ENCODE data around the gene RAPGEF2.

DNA sequence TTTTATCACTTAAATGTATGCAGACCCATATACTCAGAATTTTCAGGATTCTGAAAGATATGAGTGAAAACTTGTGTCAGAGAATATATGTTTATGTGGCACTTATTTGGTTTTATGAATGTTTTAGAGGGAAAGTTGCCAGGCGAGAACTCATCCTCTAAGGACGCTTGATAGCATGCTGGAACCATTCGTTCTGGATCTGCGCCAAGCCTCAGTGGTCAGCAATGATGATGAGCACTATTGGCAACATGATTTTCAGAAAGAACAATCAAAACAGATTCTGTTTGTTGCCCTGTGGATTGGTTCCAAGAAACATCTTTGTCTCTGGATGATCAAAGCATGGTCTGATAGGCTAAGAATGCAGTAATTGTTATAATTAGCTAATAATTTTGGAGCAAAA lies 32.1 kb upstream of the RAPGEF2 start:
- TF ChIP-seq, protein P1, sequence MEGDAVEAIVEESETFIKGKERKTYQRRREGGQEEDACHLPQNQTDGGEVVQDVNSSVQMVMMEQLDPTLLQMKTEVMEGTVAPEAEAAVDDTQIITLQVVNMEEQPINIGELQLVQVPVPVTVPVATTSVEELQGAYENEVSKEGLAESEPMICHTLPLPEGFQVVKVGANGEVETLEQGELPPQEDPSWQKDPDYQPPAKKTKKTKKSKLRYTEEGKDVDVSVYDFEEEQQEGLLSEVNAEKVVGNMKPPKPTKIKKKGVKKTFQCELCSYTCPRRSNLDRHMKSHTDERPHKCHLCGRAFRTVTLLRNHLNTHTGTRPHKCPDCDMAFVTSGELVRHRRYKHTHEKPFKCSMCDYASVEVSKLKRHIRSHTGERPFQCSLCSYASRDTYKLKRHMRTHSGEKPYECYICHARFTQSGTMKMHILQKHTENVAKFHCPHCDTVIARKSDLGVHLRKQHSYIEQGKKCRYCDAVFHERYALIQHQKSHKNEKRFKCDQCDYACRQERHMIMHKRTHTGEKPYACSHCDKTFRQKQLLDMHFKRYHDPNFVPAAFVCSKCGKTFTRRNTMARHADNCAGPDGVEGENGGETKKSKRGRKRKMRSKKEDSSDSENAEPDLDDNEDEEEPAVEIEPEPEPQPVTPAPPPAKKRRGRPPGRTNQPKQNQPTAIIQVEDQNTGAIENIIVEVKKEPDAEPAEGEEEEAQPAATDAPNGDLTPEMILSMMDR (IDR thresholded peaks at IDR 0.05): no peak
- TF ChIP-seq POLR2A (IDR thresholded peaks at IDR 0.05): no peak

All from stomach (tissue), 4 donors.